HEK293 (cell line): ENCODE measurements around the gene XKR8.

Source experiments
- ZBTB6 ChIP-seq: fragments of 450-650 bp; formaldehyde crosslinking; IDR thresholded peaks from 2 replicates; pipeline ENCODE4 v1.5.1; 2017; ENCODE audit warnings: missing biosample characterization, missing genetic modification characterization
- ZFP3 ChIP-seq: fragments of 450-650 bp; formaldehyde crosslinking; IDR thresholded peaks from 2 replicates; pipeline ENCODE4 v1.5.1; 2016; ENCODE audit warnings: low read depth, missing biosample characterization, missing genetic modification characterization
- ZNF292 ChIP-seq: fragments of 450-650 bp; formaldehyde crosslinking; IDR thresholded peaks from 2 replicates; pipeline ENCODE4 v1.5.1; 2016; ENCODE audit warnings: low read depth, missing biosample characterization, missing genetic modification characterization, borderline replicate concordance
- ZNF426 ChIP-seq: fragments of 450-650 bp; formaldehyde crosslinking; IDR thresholded peaks from 2 replicates; pipeline ENCODE4 v1.5.1; 2017; ENCODE audit warnings: missing biosample characterization, missing genetic modification characterization, mild to moderate bottlenecking, inconsistent platforms, moderate library complexity
- ZNF544 ChIP-seq: fragments of 450-650 bp; formaldehyde crosslinking; IDR thresholded peaks from 2 replicates; pipeline ENCODE4 v1.5.0; 2017; ENCODE audit warnings: missing biosample characterization, missing genetic modification characterization
- ZNF600 ChIP-seq: fragments of 450-650 bp; formaldehyde crosslinking; IDR thresholded peaks from 2 replicates; pipeline ENCODE4 v1.5.1; 2016; ENCODE audit warnings: missing biosample characterization, missing genetic modification characterization
- ZNF791 ChIP-seq: fragments of 450-650 bp; formaldehyde crosslinking; IDR thresholded peaks from 2 replicates; pipeline ENCODE4 v1.5.1; 2016; ENCODE audit warnings: missing biosample characterization, missing genetic modification characterization

The XKR8 gene

GRCh38 chr1:28010969-28011368 lies 51.2 kb downstream of the XKR8 start (continued):
- TF ChIP-seq ZNF292 (tag by site-specific recombination) (no peak), ZNF791 (tag by site-specific recombination) (no peak), ZFP3 (tag by site-specific recombination) (no peak), ZNF600 (tag by site-specific recombination) (no peak), ZNF426 (tag by site-specific recombination) (no peak), ZBTB6 (no peak), ZNF544 (no peak)
- TF ChIP-seq, all 188 proteins: peak for 0
